ENCODE data around the gene ABL2.

The ABL2 gene

GRCh38 chr1:179241530-179242097, 12.1 kb upstream of the ABL2 start:
- Histone ChIP-seq H2BK12ac (ENCODE audit: low read length) (no peak overlapping the region), H3K4me2 (ENCODE audit: insufficient read depth, low read length, poor library complexity, severe bottlenecking) (no peak overlapping the region), H3K27me3 (ENCODE audit: control insufficient read depth in 3 of 3, insufficient read depth in 3 of 3, low read depth in 1 of 3, low read length in 3 of 3) (no peaks in the 10 kb centered on the region), H4K91ac (ENCODE audit: low read depth, low read length, poor library complexity) (no peak overlapping the region), H3K4ac (ENCODE audit: low read length) (no peak overlapping the region), H2BK15ac (ENCODE audit: low read length) (no peak overlapping the region), H2AK5ac (ENCODE audit: low read depth, low read length) (no peak overlapping the region), H3K18ac (ENCODE audit: low read length) (no peak overlapping the region), H3K9ac (ENCODE audit: low read depth, low read length, poor library complexity) (no peak overlapping the region), H3K23ac (ENCODE audit: low read depth, low read length, poor library complexity) (no peak overlapping the region), H3K4me3 (ENCODE audit: low read length in 2 of 2) (no peak overlapping the region), H3K79me1 (ENCODE audit: low read depth, low read length) (no peaks in the 10 kb centered on the region), H2BK5ac (ENCODE audit: low read length) (no peak overlapping the region), H4K8ac (ENCODE audit: low read depth, low read length) (no peak overlapping the region), H3K14ac (ENCODE audit: low read length) (no peak overlapping the region), H3K9me3 (replicated peaks in 1 of 2; ENCODE audit: control insufficient read depth in 2 of 2, insufficient read depth in 1 of 2, low read depth in 1 of 2, low read length in 2 of 2) (no peaks in the 10 kb centered on the region), H2BK120ac (ENCODE audit: low read depth, low read length) (no peak overlapping the region), H2AFZ (ENCODE audit: low read length) (peak overlapping the region; percentile 76), H3K4me1 (ENCODE audit: control insufficient read depth in 2 of 2, insufficient read depth in 1 of 2, low read depth in 1 of 2, low read length in 2 of 2) (no peaks in the 10 kb centered on the region), H3K36me3 (replicated peaks in 1 of 2; ENCODE audit: control insufficient read depth in 2 of 2, insufficient read depth in 2 of 2, low read length in 2 of 2) (no peaks in the 10 kb centered on the region), H3K27ac (replicated peaks; ENCODE audit: low read length) (peak overlapping the region; percentile 57)
- DNase-seq (ENCODE audit: low spot score): no peak
- WGBS, 2 donors (ENCODE audit: extremely low coverage in 2 of 2, insufficient read length in 2 of 2, insufficient replicate concordance in 1 of 2): no CpG with 5 or more reads among the region's 5 CpGs

DNA sequence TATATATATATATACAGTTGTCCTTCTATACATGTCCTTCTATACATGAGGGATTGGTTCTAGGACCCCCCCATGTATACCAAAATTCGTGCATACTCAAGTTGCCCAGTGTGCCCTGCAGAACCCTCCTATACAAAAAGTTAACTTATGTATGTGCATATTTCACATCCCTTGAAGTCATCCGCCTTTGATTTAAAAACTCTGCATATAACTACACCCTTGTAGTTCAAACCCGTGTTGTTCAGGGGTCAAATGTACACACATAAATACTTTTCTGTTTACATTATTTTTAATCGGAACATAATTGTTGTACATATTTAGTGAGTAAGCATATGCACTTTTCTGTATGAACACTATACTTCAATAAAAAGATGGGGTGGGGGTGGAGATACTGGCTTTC, 7.7 kb upstream of the ABL2 start:
- Histone ChIP-seq H3K9me3 (replicated peaks in 1 of 2; ENCODE audit: control insufficient read depth in 2 of 2, insufficient read depth in 1 of 2, low read depth in 1 of 2, low read length in 2 of 2) (no peaks in the 10 kb centered on the region), H3K14ac (ENCODE audit: low read length) (no peak overlapping the region), H3K9ac (ENCODE audit: low read depth, low read length, poor library complexity) (no peak overlapping the region), H3K4me3 (ENCODE audit: low read length in 2 of 2) (no peak overlapping the region), H3K79me1 (ENCODE audit: low read depth, low read length) (no peaks in the 10 kb centered on the region), H3K4ac (ENCODE audit: low read length) (no peak overlapping the region), H3K18ac (ENCODE audit: low read length) (no peak overlapping the region), H2BK5ac (ENCODE audit: low read length) (no peak overlapping the region), H2BK15ac (ENCODE audit: low read length) (no peak overlapping the region), H3K27me3 (ENCODE audit: control insufficient read depth in 3 of 3, insufficient read depth in 3 of 3, low read depth in 1 of 3, low read length in 3 of 3) (no peaks in the 10 kb centered on the region), H3K4me2 (ENCODE audit: insufficient read depth, low read length, poor library complexity, severe bottlenecking) (no peak overlapping the region), H3K4me1 (ENCODE audit: control insufficient read depth in 2 of 2, insufficient read depth in 1 of 2, low read depth in 1 of 2, low read length in 2 of 2) (no peaks in the 10 kb centered on the region), H3K23ac (ENCODE audit: low read depth, low read length, poor library complexity) (no peak overlapping the region), H3K27ac (replicated peaks; ENCODE audit: low read length) (no peak overlapping the region), H2AK5ac (ENCODE audit: low read depth, low read length) (no peak overlapping the region), H2BK120ac (ENCODE audit: low read depth, low read length) (no peak overlapping the region), H2BK12ac (ENCODE audit: low read length) (no peak overlapping the region), H4K8ac (ENCODE audit: low read depth, low read length) (no peak overlapping the region), H2AFZ (ENCODE audit: low read length) (no peak overlapping the region), H4K91ac (ENCODE audit: low read depth, low read length, poor library complexity) (no peak overlapping the region), H3K36me3 (replicated peaks in 1 of 2; ENCODE audit: control insufficient read depth in 2 of 2, insufficient read depth in 2 of 2, low read length in 2 of 2) (no peaks in the 10 kb centered on the region)
- no CpG with 5 or more reads among the region's 4 CpGs for WGBS, 2 donors (ENCODE audit: extremely low coverage in 2 of 2, insufficient read length in 2 of 2, insufficient replicate concordance in 1 of 2)
- DNase-seq (ENCODE audit: low spot score): no peak

DNA sequence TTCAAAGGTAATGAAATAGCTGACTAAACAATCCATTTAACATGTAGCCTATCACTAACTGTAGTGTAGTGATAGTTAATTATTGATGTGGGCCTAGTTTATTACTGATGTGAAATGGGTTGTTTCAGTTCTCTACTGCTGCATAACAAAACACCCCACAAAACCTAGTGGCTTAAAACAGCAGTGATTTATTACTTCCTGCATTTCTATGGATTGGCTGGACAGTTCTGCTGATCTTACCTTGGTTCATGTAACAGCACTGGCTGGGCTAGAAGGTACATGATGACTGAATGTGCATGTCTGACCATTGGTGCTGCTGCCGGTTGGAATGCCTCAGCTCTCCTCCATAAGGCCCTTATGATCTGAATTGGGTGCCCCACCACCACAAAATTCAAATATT, 5.4 kb upstream of the ABL2 start:
- no peak overlapping the region for H3K18ac ChIP-seq (ENCODE audit: low read length)
- no peak overlapping the region for H2BK12ac ChIP-seq (ENCODE audit: low read length)
- no peak overlapping the region for H2BK15ac ChIP-seq (ENCODE audit: low read length)
- no peak overlapping the region for H3K4me3 ChIP-seq (ENCODE audit: low read length in 2 of 2)
- no peak overlapping the region for H3K23ac ChIP-seq (ENCODE audit: low read depth, low read length, poor library complexity)
- H3K4me1 ChIP-seq (ENCODE audit: control insufficient read depth in 2 of 2, insufficient read depth in 1 of 2, low read depth in 1 of 2, low read length in 2 of 2): no peaks in the 10 kb centered on the region
- H2AK5ac ChIP-seq (ENCODE audit: low read depth, low read length): no peak overlapping the region
- DNase-seq (ENCODE audit: low spot score): no peak
- H4K91ac ChIP-seq (ENCODE audit: low read depth, low read length, poor library complexity): no peak overlapping the region
- no peaks in the 10 kb centered on the region for H3K36me3 ChIP-seq (replicated peaks in 1 of 2; ENCODE audit: control insufficient read depth in 2 of 2, insufficient read depth in 2 of 2, low read length in 2 of 2)
- H3K4me2 ChIP-seq (ENCODE audit: insufficient read depth, low read length, poor library complexity, severe bottlenecking): no peak overlapping the region
- H3K14ac ChIP-seq (ENCODE audit: low read length): no peak overlapping the region
- H4K8ac ChIP-seq (ENCODE audit: low read depth, low read length): no peak overlapping the region
- H2BK120ac ChIP-seq (ENCODE audit: low read depth, low read length): no peak overlapping the region
- no peaks in the 10 kb centered on the region for H3K27me3 ChIP-seq (ENCODE audit: control insufficient read depth in 3 of 3, insufficient read depth in 3 of 3, low read depth in 1 of 3, low read length in 3 of 3)
- H3K79me1 ChIP-seq (ENCODE audit: low read depth, low read length): no peaks in the 10 kb centered on the region
- H3K4ac ChIP-seq (ENCODE audit: low read length): no peak overlapping the region
- H3K9ac ChIP-seq (ENCODE audit: low read depth, low read length, poor library complexity): no peak overlapping the region
- no peak overlapping the region for H3K27ac ChIP-seq (replicated peaks; ENCODE audit: low read length)
- no peak overlapping the region for H2AFZ ChIP-seq (ENCODE audit: low read length)
- no peak overlapping the region for H2BK5ac ChIP-seq (ENCODE audit: low read length)
- no CpG with 5 or more reads among the region's 1 CpG for WGBS, 2 donors (ENCODE audit: extremely low coverage in 2 of 2, insufficient read length in 2 of 2, insufficient replicate concordance in 1 of 2)
- no peaks in the 10 kb centered on the region for H3K9me3 ChIP-seq (replicated peaks in 1 of 2; ENCODE audit: control insufficient read depth in 2 of 2, insufficient read depth in 1 of 2, low read depth in 1 of 2, low read length in 2 of 2)

DNA sequence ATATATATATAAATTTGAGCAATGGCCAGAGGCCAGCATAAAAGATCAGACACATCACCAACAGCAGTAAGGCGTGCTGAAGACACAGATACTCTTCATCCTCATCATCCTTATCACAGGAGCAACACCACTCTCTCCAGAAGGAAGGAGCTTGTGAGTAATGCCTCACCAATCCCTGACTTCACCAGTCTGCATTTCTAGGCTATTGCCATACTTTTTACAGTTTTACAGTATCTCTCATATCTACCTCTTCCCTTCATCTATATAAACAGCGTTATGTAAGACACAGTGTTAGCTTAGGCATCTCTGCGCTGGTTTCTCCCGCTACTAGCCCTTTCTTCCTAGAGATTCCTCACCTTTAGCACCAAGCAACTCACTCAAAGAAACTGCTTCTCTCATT, 2.4 kb upstream of the ABL2 start:
- H2BK12ac ChIP-seq (ENCODE audit: low read length): no peak overlapping the region
- no peak overlapping the region for H2BK120ac ChIP-seq (ENCODE audit: low read depth, low read length)
- H3K36me3 ChIP-seq (replicated peaks in 1 of 2; ENCODE audit: control insufficient read depth in 2 of 2, insufficient read depth in 2 of 2, low read length in 2 of 2): peaks cover 0 to 7% of the 10 kb centered on the region in 2 donors
- no peak overlapping the region for H2BK15ac ChIP-seq (ENCODE audit: low read length)
- no peak overlapping the region for H2AFZ ChIP-seq (ENCODE audit: low read length)
- no peak overlapping the region for H4K8ac ChIP-seq (ENCODE audit: low read depth, low read length)
- H3K4me2 ChIP-seq (ENCODE audit: insufficient read depth, low read length, poor library complexity, severe bottlenecking): no peak overlapping the region
- no peak overlapping the region for H3K9ac ChIP-seq (ENCODE audit: low read depth, low read length, poor library complexity)
- H3K4me3 ChIP-seq (ENCODE audit: low read length in 2 of 2): no peak overlapping the region
- H3K27me3 ChIP-seq (ENCODE audit: control insufficient read depth in 3 of 3, insufficient read depth in 3 of 3, low read depth in 1 of 3, low read length in 3 of 3): no peaks in the 10 kb centered on the region
- no peak overlapping the region for H2BK5ac ChIP-seq (ENCODE audit: low read length)
- H3K18ac ChIP-seq (ENCODE audit: low read length): no peak overlapping the region
- H3K23ac ChIP-seq (ENCODE audit: low read depth, low read length, poor library complexity): no peak overlapping the region
- H3K27ac ChIP-seq (replicated peaks; ENCODE audit: low read length): no peak overlapping the region
- H3K9me3 ChIP-seq (replicated peaks in 1 of 2; ENCODE audit: control insufficient read depth in 2 of 2, insufficient read depth in 1 of 2, low read depth in 1 of 2, low read length in 2 of 2): no peaks in the 10 kb centered on the region
- no peak overlapping the region for H4K91ac ChIP-seq (ENCODE audit: low read depth, low read length, poor library complexity)
- peaks cover 2 to 4% of the 10 kb centered on the region in 2 donors for H3K4me1 ChIP-seq (ENCODE audit: control insufficient read depth in 2 of 2, insufficient read depth in 1 of 2, low read depth in 1 of 2, low read length in 2 of 2)
- WGBS, 2 donors (ENCODE audit: extremely low coverage in 2 of 2, insufficient read length in 2 of 2, insufficient replicate concordance in 1 of 2): no CpG with 5 or more reads among the region's 4 CpGs
- H2AK5ac ChIP-seq (ENCODE audit: low read depth, low read length): no peak overlapping the region
- peaks cover 2% of the 10 kb centered on the region for H3K79me1 ChIP-seq (ENCODE audit: low read depth, low read length)
- no peak overlapping the region for H3K4ac ChIP-seq (ENCODE audit: low read length)
- no peak for DNase-seq (ENCODE audit: low spot score)
- no peak overlapping the region for H3K14ac ChIP-seq (ENCODE audit: low read length)

Measured in neuronal stem cell (in vitro differentiated cells).